Measurements from ENCODE around the gene ALG1.
"Not testable (repeated sequence)": the region's sequence is repeated elsewhere in the genome, so short reads cannot be mapped to it uniquely, and the experiment has no call there.

The ALG1 gene

GRCh38 chr16:5097061-5097469 is 25.4 kb downstream of the ALG1 start:
- DNase-seq = peak; percentile 55 to 56

DNA sequence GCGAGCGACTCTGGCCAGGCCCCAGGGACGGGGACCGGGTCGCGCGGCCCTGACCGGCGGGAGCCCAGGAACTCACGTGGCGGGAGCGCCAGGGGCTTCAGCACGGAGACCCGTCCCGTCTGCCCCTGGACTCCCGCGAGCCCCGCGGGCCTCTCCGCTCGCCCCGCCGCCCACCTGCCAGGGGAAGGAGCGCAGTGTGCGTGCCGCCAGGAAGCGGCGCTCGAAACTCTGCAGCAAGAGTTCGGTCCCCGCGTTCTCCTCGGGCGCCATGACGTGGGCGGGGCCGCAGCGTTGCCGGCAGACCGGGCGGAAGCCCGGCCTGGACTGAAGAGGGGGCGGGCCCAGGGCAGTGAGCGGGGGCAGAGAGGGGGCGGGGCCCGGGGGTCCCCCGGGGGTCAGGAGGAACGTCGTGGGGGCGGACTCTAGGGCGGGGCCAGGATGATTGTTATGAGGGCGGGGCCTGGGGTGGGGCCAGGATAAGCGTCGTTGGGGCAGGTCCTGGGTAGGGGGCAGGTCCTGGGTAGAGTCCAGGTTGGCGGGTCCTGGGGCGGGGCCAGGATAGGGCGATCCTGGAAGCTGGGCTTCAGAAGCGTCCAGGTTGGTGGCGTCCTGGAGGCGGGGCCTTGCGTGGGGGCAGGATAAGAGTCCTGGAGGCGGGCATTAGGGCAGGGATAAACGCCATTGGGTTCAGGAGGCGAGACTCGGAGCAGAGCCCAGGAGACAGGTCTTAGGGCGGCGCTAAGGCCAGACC is 26.0 kb downstream of the ALG1 start, which contains the start of gene EEF2KMT:
Gene EEF2KMT, minus strand, starts transcription at position 326 of the 751 bp plus-strand sequence. Its CDS starts 56 bp downstream, at position 270.
- DNase-seq = peak; percentile 99

DNA sequence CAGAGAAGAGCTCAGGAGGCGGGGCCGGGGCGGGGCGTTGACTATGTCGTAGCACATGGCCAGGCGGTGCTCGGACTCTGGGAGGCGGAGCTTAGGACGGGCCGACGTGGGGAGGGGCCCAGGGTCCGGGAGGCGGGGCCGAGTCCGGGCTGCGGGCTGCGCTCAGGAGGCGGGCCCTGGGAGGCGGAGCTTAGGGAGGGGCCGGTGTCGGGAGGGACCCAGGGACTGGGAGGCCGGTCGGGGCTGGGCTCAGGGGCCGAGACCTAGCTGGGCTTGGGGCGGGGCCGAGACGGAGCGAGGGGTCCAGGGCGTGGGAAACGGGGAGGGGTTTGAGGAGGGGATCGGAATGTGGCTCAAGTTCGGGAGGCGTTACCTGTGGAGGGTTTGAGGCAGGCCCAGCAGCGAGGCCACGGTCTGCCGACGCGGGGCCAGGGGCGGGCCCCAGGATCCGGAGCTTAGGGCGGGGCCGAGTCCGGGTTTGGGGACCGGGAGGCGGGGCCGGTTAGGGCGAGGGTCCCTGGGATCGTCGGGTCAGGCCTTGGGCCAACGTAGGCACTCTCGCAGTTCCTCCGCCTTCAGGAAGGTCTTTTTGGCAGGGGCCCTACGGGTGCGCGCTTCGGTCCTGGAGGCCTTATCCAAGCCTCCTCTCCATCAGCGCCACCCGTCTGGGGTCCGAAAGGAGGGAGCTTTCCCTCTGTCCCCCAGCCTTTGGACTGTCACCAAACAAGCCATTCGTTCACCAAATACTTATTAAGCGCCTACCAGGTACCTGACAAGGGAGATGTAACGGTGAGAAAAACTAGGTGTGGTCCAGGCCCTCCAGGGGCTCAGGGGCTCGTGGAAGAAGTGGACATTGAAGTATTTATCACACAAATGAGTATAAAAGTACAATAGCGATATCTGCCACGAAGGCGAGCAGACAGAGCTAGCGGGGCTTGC is 26.8 kb downstream of the ALG1 start:
- peak; percentile 71 to 74 for DNase-seq

GRCh38 chr16:5099174-5099573 is 27.5 kb downstream of the ALG1 start:
- not testable (repeated sequence) for DNase-seq

GRCh38 chr16:5103296-5104032 is 31.8 kb downstream of the ALG1 start:
- DNase-seq = not testable (repeated sequence)

DNA sequence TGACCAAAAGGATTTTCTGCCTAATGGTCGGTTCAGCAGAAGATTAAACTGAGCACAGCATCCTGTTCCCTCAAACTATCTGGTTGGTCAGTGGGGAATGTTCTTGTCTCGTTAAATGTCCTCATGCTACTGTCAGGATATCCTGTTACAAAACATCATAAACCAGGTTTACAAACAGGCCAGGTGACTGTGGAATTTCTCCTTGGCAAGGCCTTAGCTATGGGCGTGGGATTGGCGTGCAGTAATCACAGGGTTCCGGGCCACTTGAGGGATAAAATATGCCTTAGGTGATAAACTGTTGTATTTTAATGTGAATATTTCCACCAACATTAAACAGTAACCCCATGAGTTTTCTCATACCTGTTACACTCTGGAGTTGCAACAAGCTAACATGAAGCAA is 33.4 kb downstream of the ALG1 start:
- not testable (repeated sequence) for DNase-seq

DNA sequence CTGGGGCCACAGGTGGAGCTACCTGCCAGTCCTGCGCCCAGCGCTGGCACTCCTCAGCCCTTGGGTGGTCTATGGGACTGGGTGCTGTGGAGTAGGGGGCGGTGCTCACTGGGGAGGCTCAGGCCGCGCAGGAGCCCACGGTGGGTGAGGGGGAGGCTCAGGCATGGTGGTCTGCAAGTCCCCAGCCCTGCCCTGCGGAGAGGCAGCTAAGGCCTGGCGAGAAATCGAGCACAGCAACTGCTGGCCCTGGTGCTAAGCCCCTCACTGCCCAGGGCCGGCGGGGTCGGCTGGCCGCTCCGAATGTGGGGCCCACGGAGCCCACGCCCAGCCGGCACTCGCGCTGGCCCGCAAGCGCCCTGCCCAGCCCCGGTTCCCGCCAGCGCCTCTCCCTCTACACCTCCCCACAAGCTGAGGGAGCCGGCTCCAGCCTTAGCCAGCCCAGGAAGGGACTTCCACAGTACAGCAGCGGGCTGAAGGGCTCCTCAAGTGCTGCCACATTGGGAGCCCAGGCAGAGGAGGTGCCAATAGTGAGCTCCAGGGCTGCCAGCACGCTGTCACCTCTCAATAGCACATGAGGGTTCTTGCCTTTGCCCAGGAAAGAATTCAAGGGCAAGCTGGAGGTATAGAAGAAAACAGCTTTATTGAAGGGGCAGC is 37.0 kb downstream of the ALG1 start:
- TF ChIP-seq POLR2A (IDR thresholded peaks at IDR 0.05; ENCODE audit: low read length) (no peak), GATA1 (IDR thresholded peaks at IDR 0.05; ENCODE audit: low read depth, low read length) (no peak)
- no peak for DNase-seq

DNA sequence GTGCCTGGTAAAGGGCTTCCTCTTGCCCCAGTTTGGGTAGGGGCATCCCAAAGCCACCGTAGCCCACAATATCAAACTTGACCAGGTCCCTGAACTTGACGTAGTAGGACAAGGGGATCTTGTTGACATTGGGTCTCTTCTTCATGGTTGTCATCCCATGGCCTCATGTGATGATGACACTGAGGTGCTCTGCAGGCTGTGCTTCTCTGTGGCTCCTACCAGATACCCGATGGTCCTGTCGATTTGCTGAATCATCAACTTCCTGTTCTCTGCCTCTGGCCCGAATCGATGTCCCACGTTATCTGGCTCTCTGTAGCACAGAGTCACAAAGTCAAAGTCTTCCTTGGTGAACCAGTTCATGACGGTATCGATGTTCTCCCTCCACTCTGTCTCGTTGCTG is 39.3 kb downstream of the ALG1 start:
- peak in 1 of 2 experiments; percentile 32 for DNase-seq

GRCh38 chr16:5116780-5117295 is 45.2 kb downstream of the ALG1 start:
- not testable (repeated sequence) for DNase-seq

DNA sequence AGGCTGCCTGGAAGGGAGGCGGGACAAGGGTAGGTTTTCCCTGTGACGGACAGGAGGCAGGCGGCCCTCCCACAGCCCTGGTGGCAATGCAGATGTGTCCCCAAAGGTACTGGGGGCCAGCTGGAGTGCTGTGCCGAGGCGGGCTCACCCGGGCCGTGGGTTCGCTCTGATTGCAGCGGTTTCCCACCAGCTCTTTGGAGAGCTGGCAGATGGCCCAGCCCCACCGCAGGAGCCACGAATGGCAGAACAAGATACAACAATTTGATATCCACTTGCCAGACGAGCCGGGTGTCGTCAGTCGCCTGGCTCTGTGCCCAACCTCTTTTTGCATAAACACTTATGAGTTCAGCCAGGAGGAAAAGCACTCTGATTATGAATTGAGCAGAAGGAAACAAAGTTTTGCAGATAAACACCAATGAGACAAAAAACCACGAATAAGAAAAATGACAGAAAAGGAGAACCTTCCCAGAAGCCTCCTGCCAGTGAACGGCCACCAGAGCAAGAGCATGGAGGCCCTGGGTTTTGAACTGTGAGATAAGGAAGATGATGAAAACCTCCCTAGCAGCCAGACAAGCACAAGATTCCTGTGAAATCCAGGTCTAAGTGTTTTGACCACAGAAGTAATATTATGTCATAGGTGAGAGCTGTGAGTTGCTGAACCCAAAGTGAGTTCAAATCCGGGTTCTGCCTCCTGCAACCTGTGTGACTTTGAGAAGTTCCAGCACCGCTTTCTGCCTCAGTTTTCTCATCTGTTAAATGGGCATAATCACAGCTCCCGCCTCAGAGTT is 45.9 kb downstream of the ALG1 start:
- peak; percentile 91 for DNase-seq

GRCh38 chr16:5131467-5132004 is 59.9 kb downstream of the ALG1 start:
- not testable (repeated sequence) for DNase-seq

GRCh38 chr16:5132915-5133600 is 61.4 kb downstream of the ALG1 start:
- DNase-seq = peak in 1 of 2 experiments; percentile 20

- DNase-seq = not testable (repeated sequence)
Measured at GRCh38 chr16:5134739-5135452, 63.3 kb downstream of the ALG1 start.
